Parathyroid adenoma (tissue), 2 donors: ENCODE data around the gene SLC5A6.
A peak's percentile ranks its signal among the peaks of the same experiment; 100 is the strongest.

Experiments
- H2AFZ ChIP-seq: fragments of 300-600 bp; sonication (generic); one replicate; pipeline ENCODE4 v1.7.0; 2017; ENCODE audit warnings: antibody characterized with exemption, mild to moderate bottlenecking
- H3K27ac ChIP-seq: fragments of 300-600 bp; sonication (generic); one replicate; pipeline ENCODE4 v1.7.0; 2017
- H3K27me3 ChIP-seq: fragments of 300-600 bp; sonication (generic); one replicate; pipeline ENCODE4 v1.7.0; 2017; ENCODE audit warnings: low read length; ENCODE audit not compliant: control insufficient read depth, insufficient read depth
- H3K36me3 ChIP-seq: fragments of 300-600 bp; sonication (generic); one replicate; pipeline ENCODE4 v1.7.0; 2017; ENCODE audit warnings: low read length; ENCODE audit not compliant: control insufficient read depth, insufficient read depth
- H3K4me1 ChIP-seq: fragments of 300-600 bp; sonication (generic); one replicate; pipeline ENCODE4 v1.7.0; 2017; ENCODE audit warnings: control low read depth
- H3K4me2 ChIP-seq: fragments of 300-600 bp; sonication (generic); one replicate; pipeline ENCODE4 v1.7.0; 2017; ENCODE audit warnings: low read length
- H3K4me3 ChIP-seq: fragments of 300-600 bp; sonication (generic); one replicate; pipeline ENCODE4 v1.7.0; 2017; ENCODE audit warnings: low read depth, low read length
- H3K79me2 ChIP-seq: fragments of 300-600 bp; sonication (generic); one replicate; pipeline ENCODE4 v1.7.0; 2017; ENCODE audit warnings: control low read depth
- H3K9ac ChIP-seq: fragments of 300-600 bp; sonication (generic); one replicate; pipeline ENCODE4 v1.7.0; 2017; ENCODE audit warnings: mild to moderate bottlenecking
- H3K9me3 ChIP-seq: fragments of 300-600 bp; sonication (generic); one replicate; pipeline ENCODE4 v1.7.0; 2017; ENCODE audit warnings: low read length; ENCODE audit not compliant: control insufficient read depth
- CTCF ChIP-seq: fragments of 300-600 bp; sonication (generic); IDR thresholded peaks from one replicate; pipeline ENCODE4 v1.7.0; 2017; ENCODE audit warnings: antibody characterized with exemption, mild to moderate bottlenecking
- donor health status: primary hyperparathyroidism.

Gene SLC5A6

GRCh38 chr2:27211241-27211942 is 676 bp downstream of the SLC5A6 start:
- peak overlapping the region; percentile 96 for H3K4me2 ChIP-seq
- H3K27me3 ChIP-seq: no peaks in the 10 kb centered on the region
- peaks cover 9% of the 10 kb centered on the region for H3K4me1 ChIP-seq
- TF ChIP-seq CTCF: no peak
- H3K36me3 ChIP-seq: no peaks in the 10 kb centered on the region
- peaks cover 2% of the 10 kb centered on the region for H3K79me2 ChIP-seq
- peak overlapping the region; percentile 99 for H2AFZ ChIP-seq
- H3K9ac ChIP-seq: no peak overlapping the region
- H3K9me3 ChIP-seq: no peaks in the 10 kb centered on the region
- peak overlapping the region; percentile 84 for H3K4me3 ChIP-seq
- peak overlapping the region; percentile 94 for H3K27ac ChIP-seq

GRCh38 chr2:27209621-27210401 is 2.3 kb downstream of the SLC5A6 start:
- Histone ChIP-seq H2AFZ (no peak overlapping the region), H3K9ac (no peak overlapping the region), H3K4me1 (peaks cover 9% of the 10 kb centered on the region), H3K27ac (no peak overlapping the region), H3K4me2 (no peak overlapping the region), H3K79me2 (peaks cover 2% of the 10 kb centered on the region), H3K4me3 (no peak overlapping the region), H3K36me3 (no peaks in the 10 kb centered on the region), H3K27me3 (no peaks in the 10 kb centered on the region), H3K9me3 (no peaks in the 10 kb centered on the region)
- TF ChIP-seq CTCF: no peak

GRCh38 chr2:27208486-27209050 is 3.5 kb downstream of the SLC5A6 start:
- Histone ChIP-seq H3K79me2 (no peaks in the 10 kb centered on the region), H3K4me1 (peaks cover 9% of the 10 kb centered on the region), H3K9ac (no peak overlapping the region), H3K36me3 (no peaks in the 10 kb centered on the region), H3K4me2 (no peak overlapping the region), H3K4me3 (no peak overlapping the region), H3K27me3 (no peaks in the 10 kb centered on the region), H3K27ac (no peak overlapping the region), H2AFZ (no peak overlapping the region), H3K9me3 (no peaks in the 10 kb centered on the region)
- TF ChIP-seq CTCF: no peak

- no peak overlapping the region for H3K9ac ChIP-seq
- no peak overlapping the region for H3K27ac ChIP-seq
- no peaks in the 10 kb centered on the region for H3K27me3 ChIP-seq
- no peaks in the 10 kb centered on the region for H3K36me3 ChIP-seq
- no peak for TF ChIP-seq CTCF
- no peak overlapping the region for H3K4me2 ChIP-seq
- H2AFZ ChIP-seq: no peak overlapping the region
- peaks cover 3% of the 10 kb centered on the region for H3K4me1 ChIP-seq
- no peaks in the 10 kb centered on the region for H3K79me2 ChIP-seq
- H3K4me3 ChIP-seq: no peak overlapping the region
- H3K9me3 ChIP-seq: no peaks in the 10 kb centered on the region
Measured at GRCh38 chr2:27206346-27206745, 5.7 kb downstream of the SLC5A6 start.
